A673 (cell line): ENCODE data around the gene BTBD6. TPM values are rescaled to one million over a fixed set of nuclear protein-coding genes. Genes with fewer than 3 reads are reported as not detected.

Experiments
- BruUV-seq: library from RNA; stranded (reverse); fragments of 400-500 nt; replicated peaks from 2 replicates; lab custom pipeline; 2021; lab: Mats Ljungman, UMichigan
- CTCF ChIA-PET: fragments of 300-600 bp; sonication (Branson Sonifier 250); formaldehyde crosslinking; loops from one replicate; lab custom pipeline; 2022; ENCODE audit warnings: antibody characterized with exemption; lab: Charles Lee
- POLR2A ChIA-PET: fragments of 300-600 bp; sonication (Branson Sonifier 250); formaldehyde crosslinking; loops from one replicate; lab custom pipeline; 2022; ENCODE audit warnings: antibody characterized with exemption; ENCODE audit not compliant: low non-redundant PET; lab: Charles Lee
- DNase-seq: peaks from one replicate; pipeline ENCODE4 v3.0.0-alpha.2; 2015; ENCODE audit warnings: low spot score
- H3K27ac ChIP-seq: fragments of 200-600 bp; sonication (generic); 2 replicates; pipeline ENCODE4 v1.5.1; 2016; ENCODE audit warnings: mixed run types, low read depth, mild to moderate bottlenecking, mixed read lengths, antibody characterized with exemption, low read length; ENCODE audit not compliant: poor library complexity, severe bottlenecking
- H3K27me3 ChIP-seq: fragments of 200-600 bp; sonication (generic); replicated peaks from 2 replicates; pipeline ENCODE4 v1.6.1; 2017; ENCODE audit warnings: mixed run types, low read depth, mild to moderate bottlenecking, mixed read lengths, antibody characterized with exemption, low read length; ENCODE audit not compliant: insufficient read depth, poor library complexity
- H3K36me3 ChIP-seq: fragments of 200-600 bp; sonication (generic); 2 replicates; pipeline ENCODE4 v1.6.1; 2016; ENCODE audit warnings: mixed run types, mild to moderate bottlenecking, mixed read lengths, antibody characterized with exemption, low read length; ENCODE audit not compliant: insufficient read depth, poor library complexity, severe bottlenecking
- H3K4me1 ChIP-seq: fragments of 200-600 bp; sonication (generic); 2 replicates; pipeline ENCODE4 v1.6.1; 2017; ENCODE audit warnings: mixed run types, mild to moderate bottlenecking, mixed read lengths, antibody characterized with exemption, low read length; ENCODE audit not compliant: insufficient read depth, poor library complexity, severe bottlenecking
- H3K4me3 ChIP-seq: fragments of 200-600 bp; sonication (generic); 2 replicates; pipeline ENCODE4 v1.5.1; 2016; ENCODE audit warnings: low read depth, mixed run types, mild to moderate bottlenecking, mixed read lengths, low read length; ENCODE audit not compliant: poor library complexity, severe bottlenecking
- H3K9me3 ChIP-seq: fragments of 200-600 bp; sonication (generic); 2 replicates; pipeline ENCODE4 v1.6.1; 2016; ENCODE audit warnings: mixed run types, low read depth, mild to moderate bottlenecking, mixed read lengths, antibody characterized with exemption, low read length; ENCODE audit not compliant: poor library complexity, severe bottlenecking
- EZH2 ChIP-seq: fragments of 200-600 bp; sonication (generic); IDR thresholded peaks from 2 replicates; pipeline ENCODE4 v1.6.1; 2017; ENCODE audit warnings: borderline replicate concordance, low read depth, mild to moderate bottlenecking, mixed read lengths, antibody characterized with exemption, low read length; ENCODE audit not compliant: poor library complexity, severe bottlenecking
- intact Hi-C: fragments of 100-400 bp; cut with micrococcal nuclease; formaldehyde crosslinking; loops from one replicate; pipeline ENCODE4 v1.10.0; 2022; ENCODE audit not compliant: unreplicated experiment
- total RNA-seq: library from RNA; stranded (reverse); gene quantifications from 2 replicates; pipeline ENCODE4 v1.2.3, GENCODE V29; 2021
- TF ChIP-seq, protein P1 (sequence below): fragments of 300-800, 200-600 bp; sonication (generic); conservative IDR thresholded peaks from 2 replicates; pipeline ENCODE4 v1.5.1; 2017; ENCODE audit warnings: low read depth, mild to moderate bottlenecking, antibody characterized with exemption, low read length, moderate library complexity, mixed read lengths

BTBD6 gene
- total RNA-seq, 1 experiment from 2014 or later: 39.9 TPM

DNA sequence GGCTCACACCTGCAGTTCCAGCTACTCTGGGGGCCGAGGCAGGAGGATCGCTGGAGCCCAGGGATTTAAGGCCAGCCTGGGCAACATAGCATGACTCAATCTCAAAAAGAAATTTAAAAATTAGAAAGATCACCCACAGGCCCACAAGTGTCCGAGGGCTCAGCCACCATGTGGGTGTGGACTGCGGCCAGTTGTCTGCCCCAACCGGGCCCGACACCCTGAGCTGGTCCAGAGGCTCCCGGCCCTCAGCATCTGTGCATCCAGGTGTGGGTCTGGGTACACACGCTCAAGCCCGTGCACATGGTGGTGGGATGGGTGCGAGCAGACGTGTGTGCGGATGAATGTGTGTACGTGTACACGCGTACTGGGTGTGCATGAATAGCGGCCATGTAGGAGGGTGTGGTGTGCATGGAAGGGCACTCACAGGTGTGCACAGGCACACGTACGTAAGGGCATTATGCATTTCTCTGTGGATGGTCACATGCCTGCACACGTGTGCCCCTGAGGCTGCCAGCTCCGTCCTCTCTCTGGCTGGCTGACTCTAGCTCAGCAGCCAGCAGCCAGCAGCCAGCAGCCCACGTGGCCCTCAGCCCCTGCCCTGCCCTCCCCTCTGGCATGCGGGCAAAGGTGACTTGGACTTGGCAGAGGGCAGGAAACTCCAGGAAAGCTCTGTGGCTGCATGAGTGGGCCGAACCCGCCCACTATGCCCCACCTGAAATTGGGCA lies 44.0 kb upstream of the BTBD6 start:
- Histone ChIP-seq H3K27me3 (no peaks in the 10 kb centered on the region), H3K9me3 (no peaks in the 10 kb centered on the region), H3K4me3 (no peak overlapping the region), H3K4me1 (peaks cover 4% of the 10 kb centered on the region), H3K36me3 (no peaks in the 10 kb centered on the region), H3K27ac (no peak overlapping the region)
- DNase-seq: no peak
- intact Hi-C loops: no loop called here
- CTCF ChIA-PET: no interaction called here
- TF ChIP-seq, protein P1, sequence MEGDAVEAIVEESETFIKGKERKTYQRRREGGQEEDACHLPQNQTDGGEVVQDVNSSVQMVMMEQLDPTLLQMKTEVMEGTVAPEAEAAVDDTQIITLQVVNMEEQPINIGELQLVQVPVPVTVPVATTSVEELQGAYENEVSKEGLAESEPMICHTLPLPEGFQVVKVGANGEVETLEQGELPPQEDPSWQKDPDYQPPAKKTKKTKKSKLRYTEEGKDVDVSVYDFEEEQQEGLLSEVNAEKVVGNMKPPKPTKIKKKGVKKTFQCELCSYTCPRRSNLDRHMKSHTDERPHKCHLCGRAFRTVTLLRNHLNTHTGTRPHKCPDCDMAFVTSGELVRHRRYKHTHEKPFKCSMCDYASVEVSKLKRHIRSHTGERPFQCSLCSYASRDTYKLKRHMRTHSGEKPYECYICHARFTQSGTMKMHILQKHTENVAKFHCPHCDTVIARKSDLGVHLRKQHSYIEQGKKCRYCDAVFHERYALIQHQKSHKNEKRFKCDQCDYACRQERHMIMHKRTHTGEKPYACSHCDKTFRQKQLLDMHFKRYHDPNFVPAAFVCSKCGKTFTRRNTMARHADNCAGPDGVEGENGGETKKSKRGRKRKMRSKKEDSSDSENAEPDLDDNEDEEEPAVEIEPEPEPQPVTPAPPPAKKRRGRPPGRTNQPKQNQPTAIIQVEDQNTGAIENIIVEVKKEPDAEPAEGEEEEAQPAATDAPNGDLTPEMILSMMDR: no peak
- no peak for TF ChIP-seq EZH2
- POLR2A ChIA-PET: no interaction called here
- BruUV-seq: no TSS peak

DNA sequence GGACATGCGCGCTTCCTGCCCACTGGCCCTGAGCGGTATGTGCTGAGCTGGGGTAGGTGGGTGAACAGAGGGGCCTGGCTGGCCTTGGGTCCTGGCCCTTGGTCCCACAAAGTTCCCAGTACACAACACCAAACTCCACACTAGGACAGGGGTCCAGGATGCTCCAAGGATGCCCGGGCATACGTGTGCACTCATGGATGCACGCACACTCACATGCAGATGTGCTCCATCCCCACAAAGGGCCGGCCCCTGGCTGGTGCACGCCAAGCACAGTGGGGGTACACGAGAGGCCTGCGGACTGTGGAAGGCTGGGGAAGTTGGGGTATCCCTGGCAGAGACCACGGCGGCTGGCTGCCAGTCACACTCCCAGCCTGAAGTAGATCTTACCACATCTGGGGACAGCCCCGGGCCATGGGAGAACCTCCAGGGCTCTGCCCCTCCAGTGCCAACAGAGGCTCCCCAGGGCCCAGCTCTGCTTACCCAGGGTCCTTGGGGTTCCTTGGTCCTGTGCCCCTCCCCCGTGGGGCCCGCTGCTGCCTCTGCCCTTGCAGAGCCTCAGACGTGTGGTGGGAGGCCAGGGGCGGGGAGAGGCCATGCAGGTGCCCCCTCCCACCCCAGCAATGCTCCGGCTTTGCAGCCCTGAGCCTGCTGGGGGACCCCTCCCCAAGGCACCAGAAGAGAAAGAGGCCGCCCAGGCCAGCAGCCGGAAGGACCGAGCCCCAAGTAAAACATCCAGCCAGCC lies 43.2 kb upstream of the BTBD6 start:
- Histone ChIP-seq H3K27ac (no peak overlapping the region), H3K9me3 (no peaks in the 10 kb centered on the region), H3K27me3 (no peaks in the 10 kb centered on the region), H3K36me3 (no peaks in the 10 kb centered on the region), H3K4me3 (no peak overlapping the region), H3K4me1 (peaks cover 4% of the 10 kb centered on the region)
- DNase-seq: no peak
- intact Hi-C loops: no loop called here
- no TSS peak for BruUV-seq
- CTCF ChIA-PET: no interaction called here
- POLR2A ChIA-PET: no interaction called here
- TF ChIP-seq, protein P1: no peak
- no peak for TF ChIP-seq EZH2

DNA sequence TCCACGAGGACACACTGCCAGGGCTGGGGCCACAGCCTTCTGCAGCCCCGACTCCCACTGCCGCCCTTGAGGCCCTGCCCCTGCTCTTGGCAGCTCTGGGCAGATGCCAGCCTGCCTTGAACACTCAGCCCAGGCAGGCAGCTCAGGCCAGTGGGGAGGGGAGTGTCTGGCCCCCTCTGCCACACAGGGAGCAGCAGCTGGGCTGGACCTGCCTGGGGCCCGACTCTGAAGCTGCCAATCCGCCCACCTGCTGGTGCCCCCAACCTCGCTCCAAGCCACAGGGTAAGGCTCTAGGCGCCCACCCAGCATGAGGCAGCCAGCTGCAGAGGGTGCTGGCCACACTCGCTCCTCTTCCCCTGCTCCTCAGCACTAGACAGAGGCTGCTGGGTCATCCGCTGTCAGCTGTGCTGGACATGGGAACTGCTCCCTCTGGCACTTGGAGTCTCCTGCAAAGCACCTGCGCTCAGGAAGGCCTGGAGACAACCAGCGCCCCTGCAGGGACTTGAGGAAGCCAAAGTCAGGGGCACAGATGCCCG lies 42.6 kb upstream of the BTBD6 start:
- no TSS peak for BruUV-seq
- POLR2A ChIA-PET: no interaction called here
- CTCF ChIA-PET: no interaction called here

More for the DNA sequence above, 42.6 kb upstream of the BTBD6 start:
- Histone ChIP-seq H3K36me3 (no peaks in the 10 kb centered on the region), H3K4me3 (no peak overlapping the region), H3K27ac (no peak overlapping the region), H3K4me1 (peaks cover 4% of the 10 kb centered on the region), H3K9me3 (no peaks in the 10 kb centered on the region), H3K27me3 (no peaks in the 10 kb centered on the region)
- no peak for DNase-seq
- TF ChIP-seq, protein P1: no peak
- no peak for TF ChIP-seq EZH2
- intact Hi-C loops: no loop called here
